HUES64 (cell line): ENCODE data around the gene DCLK1.

Source experiments
- H3K27ac ChIP-seq: 2 replicates; pipeline ENCODE4 v1.7.0; 2013; ENCODE audit warnings: low read depth, low read length, inconsistent platforms
- H3K27me3 ChIP-seq: 2 replicates; pipeline ENCODE4 v1.6.1; 2013; ENCODE audit warnings: mild to moderate bottlenecking, low read length; ENCODE audit not compliant: insufficient read depth
- H3K36me3 ChIP-seq: 2 replicates; pipeline ENCODE4 v1.6.1; 2013; ENCODE audit warnings: mild to moderate bottlenecking, low read length; ENCODE audit not compliant: insufficient read depth
- H3K4me1 ChIP-seq: 2 replicates; pipeline ENCODE4 v1.6.1; 2013; ENCODE audit warnings: mild to moderate bottlenecking, low read length, moderate library complexity; ENCODE audit not compliant: insufficient read depth
- H3K4me3 ChIP-seq: 2 replicates; pipeline ENCODE4 v1.5.1; 2013; ENCODE audit warnings: mild to moderate bottlenecking, low read length, moderate library complexity
- H3K9ac ChIP-seq: 2 replicates; pipeline ENCODE4 v1.6.1; 2013; ENCODE audit warnings: mild to moderate bottlenecking, low read depth, low read length
- H3K9me3 ChIP-seq: 2 replicates; pipeline ENCODE4 v1.6.1; 2013; ENCODE audit warnings: low read depth, low read length; ENCODE audit not compliant: insufficient read depth
- WGBS: fragments of 150-250, 120-280 bp; methylation state at CpG from one replicate; pipeline ENCODE4 v1.1.7; 2013; ENCODE audit warnings: missing lambda C conversion rate; 5-methylcytosine and 5-hydroxymethylcytosine counted together

Gene DCLK1

DNA sequence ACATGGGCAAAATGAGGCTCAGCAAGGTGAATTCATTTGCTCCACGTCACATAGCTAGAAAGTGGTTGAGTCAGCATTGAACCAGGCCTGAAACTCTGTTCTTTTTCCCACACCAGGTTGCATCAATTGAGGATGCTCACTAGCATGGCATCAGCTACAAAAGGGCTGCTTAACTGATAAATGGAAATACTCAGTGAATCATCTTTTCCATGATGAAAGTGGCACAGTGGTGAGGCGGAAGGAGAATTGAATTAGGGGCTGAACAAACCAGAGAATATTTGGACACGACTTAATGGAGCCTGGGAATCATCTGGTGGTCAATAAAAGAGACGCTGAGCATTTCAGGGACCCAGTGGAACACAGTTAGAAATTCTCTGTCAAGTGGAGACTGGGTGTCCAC, 334.6 kb downstream of the DCLK1 start:
- no peak overlapping the region for H3K4me3 ChIP-seq
- H3K4me1 ChIP-seq = no peaks in the 10 kb centered on the region; the same call in 1 of the 2 replicates
- peaks cover 16% of the 10 kb centered on the region; the same call in 1 of the 2 replicates for H3K36me3 ChIP-seq
- H3K9ac ChIP-seq = no peak overlapping the region
- 93% methylated on average over 4 of the region's 4 CpGs for WGBS
- no peaks in the 10 kb centered on the region for H3K9me3 ChIP-seq
- H3K27ac ChIP-seq = no peak overlapping the region
- H3K27me3 ChIP-seq = no peaks in the 10 kb centered on the region

DNA sequence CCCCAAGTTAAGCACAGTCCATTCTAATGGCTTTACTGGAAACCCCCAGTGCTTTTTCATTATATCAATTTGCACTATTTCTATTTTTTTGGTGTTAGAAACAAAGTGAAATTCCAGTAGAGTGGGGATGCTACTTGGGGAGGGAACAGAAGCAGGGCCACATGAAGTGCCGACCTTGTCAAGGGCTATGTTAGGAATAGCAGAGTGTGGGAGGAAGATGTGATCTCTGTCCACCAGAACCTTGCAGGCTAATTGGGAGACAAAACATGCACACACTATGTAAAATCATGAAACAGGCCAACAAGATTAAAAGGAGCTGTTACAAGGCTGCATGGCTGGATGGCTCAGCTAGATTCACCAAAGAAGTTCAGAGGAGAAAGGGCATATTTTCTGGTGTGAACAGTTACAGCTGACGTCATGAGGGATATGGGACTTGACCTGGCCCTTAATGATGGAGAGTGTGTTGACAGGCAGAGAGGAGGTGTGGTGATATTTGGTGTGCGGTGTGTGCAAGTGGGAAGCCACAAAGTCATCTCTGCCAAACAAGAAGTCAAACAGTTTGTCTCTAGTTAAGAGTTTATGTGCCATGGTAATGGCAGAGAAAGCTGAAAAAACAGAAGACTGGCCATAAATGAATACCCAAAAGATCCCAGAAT, 336.3 kb downstream of the DCLK1 start:
- H3K9me3 ChIP-seq = no peaks in the 10 kb centered on the region
- H3K9ac ChIP-seq = no peak overlapping the region
- H3K36me3 ChIP-seq = peaks cover 10% of the 10 kb centered on the region; the same call in 1 of the 2 replicates
- no peak overlapping the region for H3K27ac ChIP-seq
- H3K4me3 ChIP-seq = no peak overlapping the region
- 93% methylated on average over 3 of the region's 3 CpGs for WGBS
- H3K27me3 ChIP-seq = no peaks in the 10 kb centered on the region
- H3K4me1 ChIP-seq = no peaks in the 10 kb centered on the region; the same call in 1 of the 2 replicates

DNA sequence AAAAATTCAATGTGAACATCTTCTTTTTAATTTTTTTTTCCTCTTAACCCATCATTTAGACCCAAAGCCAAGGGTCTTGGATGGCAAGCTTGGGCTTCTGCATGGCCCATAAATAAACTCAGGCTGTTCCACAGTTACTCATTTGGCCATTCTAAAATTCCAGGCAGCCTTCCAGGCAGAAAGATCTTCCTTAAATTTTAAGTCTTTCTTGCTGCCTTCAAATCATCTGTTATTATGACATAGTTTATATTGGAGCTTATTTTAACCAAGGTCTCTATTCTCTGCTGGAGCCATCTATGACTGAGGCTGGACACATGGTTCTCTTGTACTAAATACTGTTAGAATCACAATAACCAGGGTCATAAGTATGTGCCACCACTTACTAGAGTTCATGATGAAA, 337.4 kb downstream of the DCLK1 start:
- no peaks in the 10 kb centered on the region; the same call in 1 of the 2 replicates for H3K4me1 ChIP-seq
- H3K27me3 ChIP-seq = no peaks in the 10 kb centered on the region
- H3K4me3 ChIP-seq = no peak overlapping the region
- H3K9me3 ChIP-seq = no peaks in the 10 kb centered on the region
- H3K27ac ChIP-seq = no peak overlapping the region
- peaks cover 10% of the 10 kb centered on the region; the same call in 1 of the 2 replicates for H3K36me3 ChIP-seq
- no peak overlapping the region for H3K9ac ChIP-seq

DNA sequence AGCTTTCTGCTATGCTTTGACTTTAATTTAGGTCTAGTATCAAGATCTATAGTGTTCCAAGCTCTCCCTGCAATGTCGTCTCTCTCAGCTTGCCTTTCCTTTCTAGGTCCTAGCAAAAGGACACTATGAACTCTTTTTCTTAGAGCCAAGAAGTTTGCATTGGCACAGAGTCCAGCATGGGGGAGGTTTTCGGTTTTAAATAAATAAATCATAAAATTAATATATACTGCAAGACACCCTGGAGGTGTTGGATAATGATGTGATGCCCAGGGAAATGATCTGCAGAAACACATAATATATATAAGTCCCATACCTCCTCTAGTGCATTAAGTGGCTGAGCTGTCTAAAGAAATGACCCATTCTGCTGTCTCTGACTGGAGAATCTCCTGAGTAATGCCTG, 338.3 kb downstream of the DCLK1 start:
- WGBS = 97% methylated on average over 1 of the region's 2 CpGs
- Histone ChIP-seq H3K9me3 (no peaks in the 10 kb centered on the region), H3K27ac (no peak overlapping the region), H3K9ac (no peak overlapping the region), H3K4me3 (no peak overlapping the region), H3K36me3 (peaks cover 10% of the 10 kb centered on the region; the same call in 1 of the 2 replicates), H3K27me3 (no peaks in the 10 kb centered on the region), H3K4me1 (no peaks in the 10 kb centered on the region; the same call in 1 of the 2 replicates)

DNA sequence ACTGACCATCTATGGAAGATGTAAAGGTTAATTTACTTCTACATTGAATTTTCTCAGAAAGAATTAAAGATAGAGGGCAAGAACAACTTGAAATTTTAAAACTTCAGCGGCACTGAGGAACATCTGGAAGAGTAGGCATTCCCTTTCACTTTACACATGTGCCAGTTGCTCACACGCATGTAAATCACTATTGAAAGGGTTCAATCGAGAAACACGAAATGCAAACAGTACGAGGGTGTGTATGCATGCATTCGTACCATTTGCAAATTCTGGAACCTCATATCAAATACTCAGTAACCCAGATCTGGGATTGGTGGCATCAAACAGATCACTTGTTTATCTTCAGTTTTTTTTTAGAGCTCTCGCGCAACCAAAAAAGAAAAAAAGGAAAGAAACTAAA, 339.2 kb downstream of the DCLK1 start:
- H3K4me1 ChIP-seq = no peaks in the 10 kb centered on the region; the same call in 1 of the 2 replicates
- no peak overlapping the region for H3K9ac ChIP-seq
- no peak overlapping the region for H3K4me3 ChIP-seq
- H3K27me3 ChIP-seq = no peaks in the 10 kb centered on the region
- H3K9me3 ChIP-seq = no peaks in the 10 kb centered on the region
- no peak overlapping the region for H3K27ac ChIP-seq
- 90% methylated on average over 6 of the region's 8 CpGs for WGBS
- peaks cover 10% of the 10 kb centered on the region; the same call in 1 of the 2 replicates for H3K36me3 ChIP-seq

DNA sequence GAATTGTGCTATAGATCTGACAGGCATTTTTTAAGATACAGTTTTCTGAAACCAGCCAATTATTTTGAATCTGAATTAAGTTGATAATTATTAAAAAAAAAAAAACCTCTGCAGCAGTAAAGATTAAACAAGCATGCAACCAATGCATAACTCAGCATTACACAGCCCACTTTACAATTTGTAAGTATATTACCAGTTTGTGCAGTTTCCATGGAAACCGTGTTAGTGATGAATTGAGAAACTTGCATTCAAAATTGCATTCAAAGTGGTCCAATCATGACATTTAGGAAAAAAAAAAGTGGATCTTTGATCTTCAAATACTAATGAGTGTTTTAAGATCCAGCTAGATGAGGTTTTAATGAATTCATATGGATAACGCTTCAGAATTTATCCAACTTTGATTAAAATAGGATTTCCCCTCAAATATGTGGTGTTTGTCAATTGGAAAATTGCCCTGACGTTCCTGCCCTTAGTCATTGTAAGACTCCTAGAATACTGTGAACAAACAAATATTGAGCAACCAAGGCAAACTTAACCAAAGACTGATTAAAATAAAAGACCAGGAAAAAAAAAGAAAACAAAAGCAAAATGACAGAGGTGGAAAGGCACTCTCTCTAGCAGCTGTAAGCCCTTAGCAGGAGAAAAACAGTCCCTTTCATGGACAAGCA, 339.9 kb downstream of the DCLK1 start:
- WGBS = 98% methylated on average over 3 of the region's 3 CpGs
- no peak overlapping the region for H3K27ac ChIP-seq
- H3K27me3 ChIP-seq = no peaks in the 10 kb centered on the region
- no peak overlapping the region for H3K9ac ChIP-seq
- H3K4me1 ChIP-seq = no peaks in the 10 kb centered on the region
- H3K36me3 ChIP-seq = peaks cover 10% of the 10 kb centered on the region; the same call in 1 of the 2 replicates
- H3K9me3 ChIP-seq = no peaks in the 10 kb centered on the region
- H3K4me3 ChIP-seq = no peak overlapping the region

DNA sequence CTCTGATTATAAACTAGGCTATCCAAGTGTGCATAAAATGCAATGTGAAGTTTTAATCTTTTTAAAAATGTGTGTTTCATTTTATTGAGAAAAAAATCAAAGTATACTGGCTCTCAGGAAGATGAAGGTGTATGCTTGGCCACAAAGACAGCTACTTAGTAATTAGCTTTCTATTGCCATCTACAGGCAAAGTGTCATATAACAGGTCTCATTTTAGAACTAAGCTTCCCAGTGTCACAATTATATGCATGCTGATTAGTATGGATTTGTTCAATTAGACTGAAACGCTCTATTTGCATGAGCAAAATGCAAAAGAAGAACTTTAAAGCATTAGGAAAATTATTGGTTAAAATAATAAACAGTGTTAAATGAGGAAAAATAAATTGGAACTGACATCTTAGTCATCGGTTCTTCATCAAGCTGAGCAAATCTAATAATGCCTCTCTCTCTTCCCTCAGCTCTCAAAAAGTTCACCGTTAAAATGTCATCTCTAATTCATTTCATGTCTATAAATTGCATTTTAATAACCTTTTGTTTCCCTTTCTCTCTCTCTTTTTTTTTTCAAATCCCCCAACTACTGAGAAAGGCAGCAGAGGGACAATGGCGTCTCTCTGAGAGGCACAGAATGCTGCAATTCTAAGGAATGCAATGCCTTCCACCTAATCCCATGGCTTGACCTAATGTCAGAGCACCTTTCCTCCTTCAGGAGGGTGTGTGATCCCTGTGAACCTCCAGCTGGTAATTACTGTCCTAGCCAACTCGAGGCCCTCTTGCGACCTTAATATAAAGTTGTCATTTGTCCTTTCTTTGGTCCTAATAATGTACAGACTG, 341.6 kb downstream of the DCLK1 start:
- no peak overlapping the region for H3K9ac ChIP-seq

DNA sequence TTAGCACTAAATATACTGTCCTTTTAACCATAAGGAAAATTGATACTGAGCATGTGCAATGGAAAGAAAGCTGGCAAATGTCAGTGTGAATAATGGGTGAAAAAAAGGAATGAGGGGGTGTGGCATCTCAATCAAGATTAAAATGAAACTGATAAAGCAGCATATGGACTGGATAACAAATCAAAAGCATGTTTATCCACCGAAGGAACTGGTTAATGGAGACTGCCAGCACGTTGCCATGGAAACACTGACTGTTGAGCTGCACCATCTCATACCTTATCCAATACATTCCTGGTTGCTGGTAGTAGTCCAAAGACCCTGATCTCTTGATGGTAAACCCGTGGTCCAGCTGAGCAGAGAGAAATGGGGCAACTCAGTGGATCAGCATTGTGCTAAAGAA, 343.2 kb downstream of the DCLK1 start:
- no peak overlapping the region for H3K4me3 ChIP-seq
- no peaks in the 10 kb centered on the region for H3K27me3 ChIP-seq
- no peak overlapping the region for H3K27ac ChIP-seq
- H3K9me3 ChIP-seq = no peaks in the 10 kb centered on the region
- 88% methylated on average over 3 of the region's 3 CpGs for WGBS
- peaks cover 5% of the 10 kb centered on the region; the same call in 1 of the 2 replicates for H3K36me3 ChIP-seq
- no peaks in the 10 kb centered on the region for H3K4me1 ChIP-seq
- H3K9ac ChIP-seq = no peak overlapping the region

More for the DNA sequence above, 341.6 kb downstream of the DCLK1 start:
- Histone ChIP-seq H3K36me3 (peaks cover 10% of the 10 kb centered on the region; the same call in 1 of the 2 replicates), H3K27ac (no peak overlapping the region), H3K27me3 (no peaks in the 10 kb centered on the region), H3K4me1 (no peaks in the 10 kb centered on the region), H3K9me3 (no peaks in the 10 kb centered on the region), H3K4me3 (no peak overlapping the region)
- 79% methylated on average over 6 of the region's 6 CpGs for WGBS

DNA sequence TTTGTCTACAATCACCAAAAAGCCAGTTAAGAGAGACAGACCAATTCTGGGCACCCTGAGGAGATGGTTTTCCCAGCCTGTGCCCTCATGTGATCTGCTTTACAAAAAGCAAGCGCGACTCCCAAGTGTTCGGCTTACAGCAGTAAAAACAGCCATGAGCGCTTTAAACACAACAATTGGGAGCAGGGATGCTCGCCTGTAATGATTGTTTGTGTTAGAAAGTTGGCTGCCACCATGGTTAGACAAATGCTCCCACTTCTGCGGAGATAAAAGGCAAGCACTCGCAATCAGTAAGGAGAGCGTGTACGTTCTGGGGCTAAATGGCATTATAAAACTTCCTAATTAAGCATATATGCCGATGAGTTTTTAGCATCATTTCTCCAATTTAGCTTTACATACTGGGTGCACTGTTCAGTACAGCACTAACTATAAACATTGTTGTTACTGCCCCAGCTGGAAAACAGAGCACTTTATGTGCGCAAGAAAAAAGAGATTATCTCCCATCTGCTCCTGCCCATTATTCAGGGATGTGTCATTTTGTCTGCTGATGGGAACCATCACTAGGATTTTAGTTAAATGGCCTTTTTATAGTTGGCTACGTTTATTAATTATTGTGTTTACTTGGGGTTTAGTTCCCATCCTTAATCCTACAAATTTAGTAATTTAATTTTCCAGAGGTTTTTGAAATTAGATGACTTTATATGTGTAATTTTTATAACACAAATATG, 345.4 kb downstream of the DCLK1 start:
- H3K4me3 ChIP-seq = no peak overlapping the region
- no peaks in the 10 kb centered on the region for H3K4me1 ChIP-seq
- H3K9me3 ChIP-seq = no peaks in the 10 kb centered on the region
- H3K27ac ChIP-seq = no peak overlapping the region
- 94% methylated on average over 11 of the region's 12 CpGs for WGBS
- no peaks in the 10 kb centered on the region for H3K27me3 ChIP-seq
- no peak overlapping the region for H3K9ac ChIP-seq
- no peaks in the 10 kb centered on the region for H3K36me3 ChIP-seq

DNA sequence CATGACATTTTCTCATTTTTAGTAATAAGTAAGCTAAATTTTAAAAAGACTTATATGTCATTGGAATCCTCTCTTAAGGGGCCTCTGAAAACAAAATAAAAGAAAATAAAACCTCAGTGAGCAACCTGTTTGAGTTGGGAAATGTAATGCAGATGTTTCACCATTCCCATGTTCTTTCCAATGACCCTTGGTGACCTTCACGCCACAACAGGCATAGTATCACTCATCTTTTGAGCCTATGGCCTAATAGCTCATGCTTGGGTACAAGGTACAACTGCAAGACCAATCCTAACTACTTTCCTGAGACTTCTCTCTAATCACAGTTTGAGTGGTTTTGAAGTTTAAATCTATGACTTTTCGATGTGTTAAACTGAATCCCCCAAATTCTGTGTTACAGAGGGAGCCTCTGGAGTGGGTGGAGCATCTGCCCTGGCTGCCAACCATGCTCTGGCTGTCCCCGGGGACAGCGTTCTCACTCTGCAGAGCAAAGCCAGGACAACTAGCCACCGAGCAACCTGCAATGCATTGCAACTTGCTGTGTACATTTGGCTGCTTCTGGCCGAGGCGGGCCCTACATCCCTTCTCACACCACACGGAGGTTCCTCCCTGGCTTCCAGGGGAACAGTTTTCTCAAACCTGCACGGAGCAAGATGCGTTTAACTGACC, 346.8 kb downstream of the DCLK1 start:
- whole genome bisulfite sequencing = 91% methylated on average over 10 of the region's 10 CpGs
- Histone ChIP-seq H3K9me3 (no peaks in the 10 kb centered on the region), H3K36me3 (no peaks in the 10 kb centered on the region), H3K9ac (no peak overlapping the region), H3K27me3 (no peaks in the 10 kb centered on the region), H3K4me3 (no peak overlapping the region), H3K27ac (no peak overlapping the region), H3K4me1 (no peaks in the 10 kb centered on the region)
